WTC11 (cell line): ENCODE measurements around the gene LAMA2. TPM values are rescaled to one million over a fixed set of nuclear protein-coding genes. Genes with fewer than 3 reads are reported as not detected.

ENCODE experiments used
- ATAC-seq: fragments of 200-7000 bp; cut with Tn5 transposase; 2 replicates; pipeline ENCODE4 v1.10.0; 2021; ENCODE audit warnings: mild to moderate bottlenecking, moderate library complexity
- CTCF ChIA-PET: fragments of 300-600 bp; sonication (Branson Sonifier 250); formaldehyde crosslinking; loops from one replicate; lab custom pipeline; 2021; ENCODE audit warnings: antibody characterized with exemption; lab: Charles Lee
- POLR2A ChIA-PET: fragments of 350-600 bp; sonication (Branson Sonifier 250); formaldehyde crosslinking; loops from one replicate; lab custom pipeline; 2021; ENCODE audit warnings: antibody characterized with exemption; lab: Charles Lee
- DNase-seq: peaks from one replicate; pipeline ENCODE4 v3.0.0; 2021; ENCODE audit warnings: low spot score
- H3K27ac Mint-ChIP-seq: 2 replicates; pipeline ENCODE4 v1.8.0; 2021; ENCODE audit warnings: mixed read lengths
- H3K27me3 Mint-ChIP-seq: 2 replicates; pipeline ENCODE4 v1.8.0; 2021; ENCODE audit warnings: low read depth, mild to moderate bottlenecking, moderate library complexity, mixed read lengths
- H3K36me3 Mint-ChIP-seq: 2 replicates; pipeline ENCODE4 v1.8.0; 2021; ENCODE audit warnings: mixed read lengths
- H3K4me1 Mint-ChIP-seq: 2 replicates; pipeline ENCODE4 v1.8.0; 2022; ENCODE audit warnings: mixed read lengths
- H3K4me3 Mint-ChIP-seq: 2 replicates; pipeline ENCODE4 v1.8.0; 2021; ENCODE audit warnings: mild to moderate bottlenecking, moderate library complexity, mixed read lengths
- H3K9me3 Mint-ChIP-seq: 2 replicates; pipeline ENCODE4 v1.8.0; 2021; ENCODE audit warnings: mixed read lengths
- CREB1 ChIP-seq: sonication (generic); formaldehyde crosslinking; IDR thresholded peaks from 2 replicates; pipeline ENCODE4 v1.8.0; 2023; ENCODE audit warnings: mild to moderate bottlenecking, missing genetic modification reagents
- ETV6 ChIP-seq: sonication (generic); formaldehyde crosslinking; IDR thresholded peaks from 2 replicates; pipeline ENCODE4 v1.8.1; 2022; ENCODE audit warnings: mild to moderate bottlenecking, missing genetic modification reagents
- FOXK1 ChIP-seq: sonication (generic); formaldehyde crosslinking; IDR thresholded peaks from 2 replicates; pipeline ENCODE4 v1.8.0; 2022; ENCODE audit warnings: mild to moderate bottlenecking, moderate library complexity, missing genetic modification reagents
- GABPB1 ChIP-seq: sonication (generic); formaldehyde crosslinking; IDR thresholded peaks from 2 replicates; pipeline ENCODE4 v1.8.1; 2023; ENCODE audit warnings: mild to moderate bottlenecking, missing genetic modification reagents
- HMGA2 ChIP-seq: fragments of 250-450 bp; sonication (Bioruptor Pico); IDR thresholded peaks from 2 replicates; pipeline ENCODE4 v1.4.0; 2021; ENCODE audit warnings: mild to moderate bottlenecking, moderate library complexity
- MXD4 ChIP-seq: fragments of 250-450 bp; sonication (Bioruptor Pico); IDR thresholded peaks from 2 replicates; pipeline ENCODE4 v1.8.0; 2021; ENCODE audit warnings: mild to moderate bottlenecking, moderate library complexity, borderline replicate concordance
- NR1H2 ChIP-seq: sonication (generic); formaldehyde crosslinking; IDR thresholded peaks from 2 replicates; pipeline ENCODE4 v1.9.0; 2021; ENCODE audit warnings: mild to moderate bottlenecking, moderate library complexity, missing genetic modification reagents
- SMAD3 ChIP-seq: sonication (generic); formaldehyde crosslinking; IDR thresholded peaks from 2 replicates; pipeline ENCODE4 v1.8.0; 2022; ENCODE audit warnings: missing genetic modification reagents, mild to moderate bottlenecking, borderline replicate concordance
- SMAD4 ChIP-seq: sonication (generic); formaldehyde crosslinking; IDR thresholded peaks from 2 replicates; pipeline ENCODE4 v1.8.0; 2022; ENCODE audit warnings: mild to moderate bottlenecking, missing genetic modification reagents
- SOX15 ChIP-seq: fragments of 250-450 bp; sonication (Bioruptor Pico); IDR thresholded peaks from 2 replicates; pipeline ENCODE4 v1.9.0; 2021; ENCODE audit warnings: mild to moderate bottlenecking
- ZNF671 ChIP-seq: fragments of 250-450 bp; sonication (Bioruptor Pico); IDR thresholded peaks from 2 replicates; pipeline ENCODE4 v1.8.0; 2021; ENCODE audit warnings: mild to moderate bottlenecking
- total RNA-seq: library from RNA; stranded (reverse); gene quantifications from 3 replicates; pipeline ENCODE4 v1.2.3, GENCODE V29; 2021
- TF ChIP-seq, protein P1 (sequence below): sonication (generic); formaldehyde crosslinking; conservative IDR thresholded peaks from 2 replicates; pipeline ENCODE4 v1.8.1; 2022; ENCODE audit warnings: mild to moderate bottlenecking, missing genetic modification reagents
- TF ChIP-seq, protein P2 (sequence below): fragments of 250-450 bp; sonication (Bioruptor Pico); IDR thresholded peaks from 2 replicates; pipeline ENCODE4 v1.9.0; 2021; ENCODE audit warnings: mild to moderate bottlenecking
- TF ChIP-seq, protein P3 (sequence below): sonication (generic); formaldehyde crosslinking; IDR thresholded peaks from 2 replicates; pipeline ENCODE4 v1.8.1; 2023; ENCODE audit warnings: mild to moderate bottlenecking, moderate library complexity, missing genetic modification reagents
- TF ChIP-seq, protein P4 (sequence below): fragments of 250-450 bp; sonication (Bioruptor Pico); IDR thresholded peaks from 2 replicates; pipeline ENCODE4 v1.8.0; 2021; ENCODE audit warnings: mild to moderate bottlenecking
- TF ChIP-seq, protein P5 (sequence below): sonication (generic); formaldehyde crosslinking; IDR thresholded peaks from 2 replicates; pipeline ENCODE4 v1.8.1; 2023; ENCODE audit warnings: mild to moderate bottlenecking, missing genetic modification reagents
- TF ChIP-seq, protein P6 (sequence below): fragments of 250-450 bp; sonication (Bioruptor Pico); conservative IDR thresholded peaks from 2 replicates; pipeline ENCODE4 v1.9.0; 2021; ENCODE audit warnings: mild to moderate bottlenecking
- TF ChIP-seq, protein P7 (sequence below): fragments of 250-450 bp; sonication (Bioruptor Pico); IDR thresholded peaks from 2 replicates; pipeline ENCODE4 v1.9.0; 2021; ENCODE audit warnings: moderate library complexity, mild to moderate bottlenecking, inconsistent platforms, borderline replicate concordance
- TF ChIP-seq, protein P8 (sequence below): sonication (generic); formaldehyde crosslinking; IDR thresholded peaks from 2 replicates; pipeline ENCODE4 v1.8.1; 2022; ENCODE audit warnings: mild to moderate bottlenecking, missing genetic modification reagents, moderate library complexity, borderline replicate concordance

Gene LAMA2
- total RNA-seq, 1 experiment from 2014 or later, result 6.6 TPM

DNA sequence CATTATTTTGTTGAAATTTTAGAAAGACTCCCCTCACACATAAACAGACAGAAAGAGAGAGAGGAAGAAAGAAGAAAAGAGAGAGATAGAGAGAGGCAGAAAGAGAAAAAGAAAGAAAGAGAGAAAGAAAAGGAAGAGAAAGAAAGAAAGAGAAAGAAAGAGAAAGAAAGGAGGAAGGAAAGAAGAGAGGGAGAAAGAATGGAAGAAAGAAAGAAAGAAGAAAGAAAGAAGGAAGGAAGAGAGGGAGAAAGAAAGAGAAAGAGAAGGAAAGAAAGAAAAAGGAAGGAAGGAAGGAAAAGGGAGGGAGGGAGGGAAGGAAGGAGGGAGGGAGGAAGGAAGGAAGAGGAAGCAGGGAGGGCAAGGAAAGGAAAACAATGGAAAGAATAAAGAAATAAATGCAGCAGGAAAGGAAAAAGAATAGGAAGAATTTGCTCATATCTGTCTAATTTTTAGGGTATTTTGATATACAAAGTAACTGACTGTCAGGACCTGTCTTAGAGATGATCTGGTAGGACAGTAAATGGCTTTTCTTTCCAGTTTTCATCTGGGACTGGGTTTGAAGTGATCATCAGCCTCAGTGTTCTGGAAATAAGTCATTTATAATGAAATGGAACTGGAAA lies 325.6 kb downstream of the LAMA2 start:
- Mint-ChIP-seq H3K36me3 (no peaks in the 10 kb centered on the region; the same call in 1 of the 2 replicates), H3K9me3 (peaks cover 5% of the 10 kb centered on the region; the same call in 1 of the 2 replicates), H3K27me3 (no peaks in the 10 kb centered on the region), H3K4me1 (peaks cover 11% of the 10 kb centered on the region), H3K4me3 (no peak overlapping the region), H3K27ac (no peak overlapping the region)
- DNase-seq (no peak), ATAC-seq (no peak)
- TF ChIP-seq, protein P1, sequence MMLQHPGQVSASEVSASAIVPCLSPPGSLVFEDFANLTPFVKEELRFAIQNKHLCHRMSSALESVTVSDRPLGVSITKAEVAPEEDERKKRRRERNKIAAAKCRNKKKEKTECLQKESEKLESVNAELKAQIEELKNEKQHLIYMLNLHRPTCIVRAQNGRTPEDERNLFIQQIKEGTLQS (CRISPR knock-in tag), result no peak
- TF ChIP-seq, protein P2, sequence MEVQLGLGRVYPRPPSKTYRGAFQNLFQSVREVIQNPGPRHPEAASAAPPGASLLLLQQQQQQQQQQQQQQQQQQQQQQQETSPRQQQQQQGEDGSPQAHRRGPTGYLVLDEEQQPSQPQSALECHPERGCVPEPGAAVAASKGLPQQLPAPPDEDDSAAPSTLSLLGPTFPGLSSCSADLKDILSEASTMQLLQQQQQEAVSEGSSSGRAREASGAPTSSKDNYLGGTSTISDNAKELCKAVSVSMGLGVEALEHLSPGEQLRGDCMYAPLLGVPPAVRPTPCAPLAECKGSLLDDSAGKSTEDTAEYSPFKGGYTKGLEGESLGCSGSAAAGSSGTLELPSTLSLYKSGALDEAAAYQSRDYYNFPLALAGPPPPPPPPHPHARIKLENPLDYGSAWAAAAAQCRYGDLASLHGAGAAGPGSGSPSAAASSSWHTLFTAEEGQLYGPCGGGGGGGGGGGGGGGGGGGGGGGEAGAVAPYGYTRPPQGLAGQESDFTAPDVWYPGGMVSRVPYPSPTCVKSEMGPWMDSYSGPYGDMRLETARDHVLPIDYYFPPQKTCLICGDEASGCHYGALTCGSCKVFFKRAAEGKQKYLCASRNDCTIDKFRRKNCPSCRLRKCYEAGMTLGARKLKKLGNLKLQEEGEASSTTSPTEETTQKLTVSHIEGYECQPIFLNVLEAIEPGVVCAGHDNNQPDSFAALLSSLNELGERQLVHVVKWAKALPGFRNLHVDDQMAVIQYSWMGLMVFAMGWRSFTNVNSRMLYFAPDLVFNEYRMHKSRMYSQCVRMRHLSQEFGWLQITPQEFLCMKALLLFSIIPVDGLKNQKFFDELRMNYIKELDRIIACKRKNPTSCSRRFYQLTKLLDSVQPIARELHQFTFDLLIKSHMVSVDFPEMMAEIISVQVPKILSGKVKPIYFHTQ (CRISPR knock-in tag), result no peak
- TF ChIP-seq SMAD4 (CRISPR knock-in tag) (no peak), ETV6 (CRISPR knock-in tag) (no peak), GABPB1 (CRISPR knock-in tag) (no peak), SMAD3 (CRISPR knock-in tag) (no peak), FOXK1 (CRISPR knock-in tag) (no peak)
- TF ChIP-seq, protein P3, sequence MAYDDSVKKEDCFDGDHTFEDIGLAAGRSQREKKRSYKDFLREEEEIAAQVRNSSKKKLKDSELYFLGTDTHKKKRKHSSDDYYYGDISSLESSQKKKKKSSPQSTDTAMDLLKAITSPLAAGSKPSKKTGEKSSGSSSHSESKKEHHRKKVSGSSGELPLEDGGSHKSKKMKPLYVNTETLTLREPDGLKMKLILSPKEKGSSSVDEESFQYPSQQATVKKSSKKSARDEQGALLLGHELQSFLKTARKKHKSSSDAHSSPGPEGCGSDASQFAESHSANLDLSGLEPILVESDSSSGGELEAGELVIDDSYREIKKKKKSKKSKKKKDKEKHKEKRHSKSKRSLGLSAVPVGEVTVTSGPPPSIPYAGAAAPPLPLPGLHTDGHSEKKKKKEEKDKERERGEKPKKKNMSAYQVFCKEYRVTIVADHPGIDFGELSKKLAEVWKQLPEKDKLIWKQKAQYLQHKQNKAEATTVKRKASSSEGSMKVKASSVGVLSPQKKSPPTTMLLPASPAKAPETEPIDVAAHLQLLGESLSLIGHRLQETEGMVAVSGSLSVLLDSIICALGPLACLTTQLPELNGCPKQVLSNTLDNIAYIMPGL (CRISPR knock-in tag), result no peak
- TF ChIP-seq, protein P4, sequence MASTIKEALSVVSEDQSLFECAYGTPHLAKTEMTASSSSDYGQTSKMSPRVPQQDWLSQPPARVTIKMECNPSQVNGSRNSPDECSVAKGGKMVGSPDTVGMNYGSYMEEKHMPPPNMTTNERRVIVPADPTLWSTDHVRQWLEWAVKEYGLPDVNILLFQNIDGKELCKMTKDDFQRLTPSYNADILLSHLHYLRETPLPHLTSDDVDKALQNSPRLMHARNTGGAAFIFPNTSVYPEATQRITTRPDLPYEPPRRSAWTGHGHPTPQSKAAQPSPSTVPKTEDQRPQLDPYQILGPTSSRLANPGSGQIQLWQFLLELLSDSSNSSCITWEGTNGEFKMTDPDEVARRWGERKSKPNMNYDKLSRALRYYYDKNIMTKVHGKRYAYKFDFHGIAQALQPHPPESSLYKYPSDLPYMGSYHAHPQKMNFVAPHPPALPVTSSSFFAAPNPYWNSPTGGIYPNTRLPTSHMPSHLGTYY, result no peak
- ChIA-PET CTCF (no interaction called here), POLR2A (no interaction called here)

DNA sequence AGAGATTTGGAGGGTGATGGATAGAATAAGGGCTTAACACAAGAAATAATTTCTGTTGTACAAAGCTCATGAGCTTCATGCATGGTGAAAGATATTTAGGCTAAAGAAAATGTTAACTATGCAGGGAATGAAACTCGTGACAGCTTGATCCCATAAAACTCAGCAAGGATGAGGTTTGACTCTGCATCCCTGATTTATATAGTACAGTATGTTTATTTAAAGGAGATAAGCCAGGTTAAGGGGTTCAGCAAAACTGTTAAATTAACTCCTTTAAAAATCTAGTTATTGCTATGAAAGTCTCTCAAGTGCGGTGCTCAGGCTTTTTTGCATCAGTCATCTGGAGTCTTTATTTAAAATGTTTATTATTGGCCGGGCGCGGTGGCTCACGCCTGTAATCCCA lies 326.4 kb downstream of the LAMA2 start:
- no peak overlapping the region for H3K27ac Mint-ChIP-seq
- ATAC-seq (no peak), DNase-seq (no peak)
- CTCF ChIA-PET, result no interaction called here
- H3K36me3 Mint-ChIP-seq, result no peaks in the 10 kb centered on the region; the same call in 1 of the 2 replicates
- H3K27me3 Mint-ChIP-seq, result no peaks in the 10 kb centered on the region
- no peak overlapping the region for H3K4me3 Mint-ChIP-seq
- H3K4me1 Mint-ChIP-seq, result peaks cover 11% of the 10 kb centered on the region
- H3K9me3 Mint-ChIP-seq, result peaks cover 8% of the 10 kb centered on the region; the same call in 1 of the 2 replicates
- POLR2A ChIA-PET, result no interaction called here
- no peak for TF ChIP-seq FOXK1 (CRISPR knock-in tag)
- TF ChIP-seq MXD4 (CRISPR knock-in tag), result no peak
- TF ChIP-seq, protein P5, sequence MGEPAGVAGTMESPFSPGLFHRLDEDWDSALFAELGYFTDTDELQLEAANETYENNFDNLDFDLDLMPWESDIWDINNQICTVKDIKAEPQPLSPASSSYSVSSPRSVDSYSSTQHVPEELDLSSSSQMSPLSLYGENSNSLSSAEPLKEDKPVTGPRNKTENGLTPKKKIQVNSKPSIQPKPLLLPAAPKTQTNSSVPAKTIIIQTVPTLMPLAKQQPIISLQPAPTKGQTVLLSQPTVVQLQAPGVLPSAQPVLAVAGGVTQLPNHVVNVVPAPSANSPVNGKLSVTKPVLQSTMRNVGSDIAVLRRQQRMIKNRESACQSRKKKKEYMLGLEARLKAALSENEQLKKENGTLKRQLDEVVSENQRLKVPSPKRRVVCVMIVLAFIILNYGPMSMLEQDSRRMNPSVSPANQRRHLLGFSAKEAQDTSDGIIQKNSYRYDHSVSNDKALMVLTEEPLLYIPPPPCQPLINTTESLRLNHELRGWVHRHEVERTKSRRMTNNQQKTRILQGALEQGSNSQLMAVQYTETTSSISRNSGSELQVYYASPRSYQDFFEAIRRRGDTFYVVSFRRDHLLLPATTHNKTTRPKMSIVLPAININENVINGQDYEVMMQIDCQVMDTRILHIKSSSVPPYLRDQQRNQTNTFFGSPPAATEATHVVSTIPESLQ (CRISPR knock-in tag), result no peak
- no peak for TF ChIP-seq CREB1 (CRISPR knock-in tag)
- TF ChIP-seq NR1H2 (CRISPR knock-in tag), result no peak
- no peak for TF ChIP-seq GABPB1 (CRISPR knock-in tag)
- TF ChIP-seq SOX15 (CRISPR knock-in tag), result no peak
- TF ChIP-seq HMGA2 (CRISPR knock-in tag), result no peak
- TF ChIP-seq, protein P6, sequence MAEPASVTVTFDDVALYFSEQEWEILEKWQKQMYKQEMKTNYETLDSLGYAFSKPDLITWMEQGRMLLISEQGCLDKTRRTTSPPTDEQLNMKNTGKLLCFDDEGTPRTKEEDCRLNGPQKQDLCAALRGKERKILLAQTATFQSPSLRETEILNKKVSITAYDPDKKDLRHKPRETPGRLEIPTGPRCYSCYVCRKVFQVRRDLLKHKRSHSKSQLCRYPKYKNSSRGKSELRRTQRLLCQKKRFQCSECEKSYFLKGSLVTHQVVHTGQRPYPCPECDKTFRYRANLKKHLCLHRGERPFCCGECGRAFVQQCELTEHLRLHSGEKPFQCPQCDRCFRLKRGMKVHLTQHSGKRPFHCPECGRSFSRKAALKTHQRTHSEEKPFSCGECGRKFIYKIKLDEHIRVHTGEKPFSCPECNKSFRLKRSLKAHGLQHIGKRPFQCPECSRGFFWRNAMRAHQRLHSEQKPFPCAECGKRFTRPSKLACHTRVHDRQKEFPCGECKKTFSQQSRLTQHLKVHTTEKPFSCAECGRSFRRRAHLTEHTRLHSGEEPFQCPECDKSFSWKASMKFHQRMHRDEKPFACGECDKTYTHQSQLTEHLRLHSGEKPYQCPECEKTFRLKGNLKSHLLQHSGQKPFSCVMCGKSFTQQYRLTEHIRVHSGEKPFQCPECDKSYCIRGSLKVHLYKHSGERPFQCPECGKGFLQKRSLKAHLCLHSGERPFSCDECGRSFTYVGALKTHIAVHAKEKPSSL (CRISPR knock-in tag), result no peak
- TF ChIP-seq, protein P7, sequence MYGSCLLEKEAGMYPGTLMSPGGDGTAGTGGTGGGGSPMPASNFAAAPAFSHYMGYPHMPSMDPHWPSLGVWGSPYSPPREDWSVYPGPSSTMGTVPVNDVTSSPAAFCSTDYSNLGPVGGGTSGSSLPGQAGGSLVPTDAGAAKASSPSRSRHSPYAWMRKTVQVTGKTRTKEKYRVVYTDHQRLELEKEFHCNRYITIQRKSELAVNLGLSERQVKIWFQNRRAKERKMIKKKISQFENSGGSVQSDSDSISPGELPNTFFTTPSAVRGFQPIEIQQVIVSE, result no peak
- TF ChIP-seq, protein P8, sequence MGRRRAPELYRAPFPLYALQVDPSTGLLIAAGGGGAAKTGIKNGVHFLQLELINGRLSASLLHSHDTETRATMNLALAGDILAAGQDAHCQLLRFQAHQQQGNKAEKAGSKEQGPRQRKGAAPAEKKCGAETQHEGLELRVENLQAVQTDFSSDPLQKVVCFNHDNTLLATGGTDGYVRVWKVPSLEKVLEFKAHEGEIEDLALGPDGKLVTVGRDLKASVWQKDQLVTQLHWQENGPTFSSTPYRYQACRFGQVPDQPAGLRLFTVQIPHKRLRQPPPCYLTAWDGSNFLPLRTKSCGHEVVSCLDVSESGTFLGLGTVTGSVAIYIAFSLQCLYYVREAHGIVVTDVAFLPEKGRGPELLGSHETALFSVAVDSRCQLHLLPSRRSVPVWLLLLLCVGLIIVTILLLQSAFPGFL (CRISPR knock-in tag), result no peak
- no peak for TF ChIP-seq ZNF671 (CRISPR knock-in tag)
